GM21390 (cell line): ENCODE data around the gene THRB.

Source experiments
- ATAC-seq: cut with Tn5 transposase; IDR thresholded peaks from one replicate; pipeline ENCODE4 v1.9.1; 2021; ENCODE audit not compliant: unreplicated experiment

The THRB gene

DNA sequence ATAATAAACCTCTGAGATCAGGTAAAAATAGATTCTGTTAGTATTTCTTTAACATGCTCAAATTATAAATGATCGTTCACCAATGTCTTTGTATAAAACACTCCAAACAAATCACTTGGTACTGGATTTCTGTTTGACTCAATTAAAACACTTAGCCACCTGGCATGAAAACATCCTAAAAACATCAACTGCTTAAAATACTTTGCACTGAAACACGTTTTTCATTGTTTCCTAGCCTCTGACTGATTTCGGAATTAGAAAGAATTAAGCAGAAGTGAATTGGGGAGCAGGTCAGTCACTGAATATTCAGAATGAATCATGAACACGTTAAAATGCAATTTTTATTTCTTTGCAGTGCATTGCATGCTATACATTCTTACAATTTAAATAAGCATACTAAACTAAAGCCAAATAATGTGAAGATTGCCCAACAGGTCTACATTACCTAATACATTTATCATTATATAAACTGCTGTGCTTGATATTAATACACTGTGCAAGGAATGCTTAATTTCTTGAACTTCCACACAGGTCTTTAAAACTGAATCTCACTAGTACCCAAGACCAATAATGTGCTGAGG, 1.6 kb downstream of the THRB start:
- ATAC-seq, result no peak

DNA sequence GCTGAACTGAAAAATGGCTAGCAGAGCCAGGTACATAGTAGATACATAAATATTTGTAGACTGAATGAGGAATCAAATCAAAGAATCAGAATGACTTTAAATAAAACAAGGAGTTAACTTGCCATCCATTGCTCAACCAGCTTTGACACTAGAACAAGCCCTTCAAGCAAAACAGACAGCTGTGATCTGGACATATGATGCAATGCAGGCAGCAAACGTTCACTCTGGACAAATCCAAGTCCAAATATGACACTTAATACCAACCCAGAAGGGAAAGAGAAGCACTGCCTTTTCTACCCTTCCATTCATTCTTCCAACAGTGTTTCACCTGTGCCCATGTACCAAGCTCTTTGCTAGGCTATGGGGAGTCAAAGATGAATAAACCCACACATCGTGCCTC, 4.5 kb downstream of the THRB start:
- no peak for ATAC-seq

DNA sequence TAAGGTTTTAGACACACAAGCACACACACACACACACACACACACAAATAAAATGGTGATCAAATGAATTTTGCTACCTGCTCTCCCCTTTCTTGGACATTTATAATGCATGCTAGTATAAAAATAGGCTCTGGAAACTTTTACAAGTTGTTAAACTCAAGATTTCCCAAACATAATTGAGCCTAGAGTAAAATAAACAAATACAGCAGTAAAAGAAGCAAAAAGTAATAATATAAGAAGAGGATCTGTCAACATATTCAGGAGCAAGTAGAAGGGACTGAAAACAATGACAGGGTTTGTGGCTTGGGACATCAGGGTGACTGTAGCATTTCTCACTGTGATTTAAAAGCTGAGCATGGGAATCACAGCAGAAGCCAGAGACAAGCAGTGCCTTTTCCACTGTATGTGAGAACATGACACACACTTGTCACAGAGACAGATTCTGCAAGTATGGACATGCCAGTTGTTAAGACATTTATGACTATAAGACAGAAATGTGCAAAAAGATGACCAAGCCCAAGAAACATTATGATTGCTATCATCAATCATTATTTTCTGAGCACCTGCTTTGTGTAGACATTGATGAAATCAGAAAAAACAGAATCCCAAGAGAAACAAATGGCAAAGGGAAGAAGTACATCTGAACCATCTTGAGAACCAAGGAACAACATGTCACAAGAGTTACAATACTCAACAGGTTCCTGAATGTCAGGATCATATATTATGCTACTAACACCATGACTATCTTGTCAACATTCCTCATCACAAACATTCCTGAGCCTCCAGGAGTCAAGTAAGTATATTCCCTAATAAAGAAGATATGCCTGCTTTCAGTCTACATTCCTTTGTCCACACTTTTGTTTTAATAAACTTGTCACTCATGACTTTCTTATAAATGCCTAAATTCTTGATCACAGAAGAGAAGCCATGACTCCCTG, 7.1 kb downstream of the THRB start:
- ATAC-seq, result no peak

DNA sequence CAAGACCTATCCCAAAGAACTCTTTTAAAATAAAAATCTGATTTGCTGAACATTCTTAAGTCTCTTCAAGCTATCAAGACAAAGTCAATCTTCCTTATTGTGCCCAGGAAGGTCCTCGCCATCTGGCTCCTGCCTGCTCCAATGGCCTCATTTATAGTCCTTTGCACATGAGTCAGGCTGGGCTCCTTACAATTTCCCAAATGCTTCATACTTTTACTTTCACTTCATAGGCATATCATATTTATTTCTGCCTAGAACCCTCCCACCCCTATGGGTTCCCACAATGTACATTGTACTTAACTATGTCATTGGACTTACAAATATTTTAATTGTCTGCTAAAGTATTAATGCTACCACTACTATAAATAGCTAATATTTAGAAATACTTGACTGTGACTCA, 9.1 kb downstream of the THRB start:
- no peak for ATAC-seq

DNA sequence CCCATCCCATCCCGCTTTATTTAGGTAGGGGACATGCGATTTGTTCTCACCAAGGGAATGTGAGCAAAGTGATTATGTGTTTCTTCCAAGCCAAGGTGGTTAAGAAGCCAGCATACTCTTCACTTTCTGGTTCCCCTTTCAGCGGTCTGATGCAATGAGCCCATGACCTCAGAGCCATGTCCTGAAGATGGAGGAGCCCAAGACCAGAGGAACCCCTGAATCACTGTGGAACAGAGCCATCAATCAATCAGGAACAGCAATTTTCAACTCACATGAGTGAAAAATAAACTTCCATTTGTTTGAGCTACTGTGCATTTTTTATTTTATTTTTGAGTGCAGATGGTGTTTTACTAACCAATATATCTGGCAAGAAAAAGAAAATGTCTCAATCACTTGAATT, 10.8 kb downstream of the THRB start:
- ATAC-seq, result no peak

DNA sequence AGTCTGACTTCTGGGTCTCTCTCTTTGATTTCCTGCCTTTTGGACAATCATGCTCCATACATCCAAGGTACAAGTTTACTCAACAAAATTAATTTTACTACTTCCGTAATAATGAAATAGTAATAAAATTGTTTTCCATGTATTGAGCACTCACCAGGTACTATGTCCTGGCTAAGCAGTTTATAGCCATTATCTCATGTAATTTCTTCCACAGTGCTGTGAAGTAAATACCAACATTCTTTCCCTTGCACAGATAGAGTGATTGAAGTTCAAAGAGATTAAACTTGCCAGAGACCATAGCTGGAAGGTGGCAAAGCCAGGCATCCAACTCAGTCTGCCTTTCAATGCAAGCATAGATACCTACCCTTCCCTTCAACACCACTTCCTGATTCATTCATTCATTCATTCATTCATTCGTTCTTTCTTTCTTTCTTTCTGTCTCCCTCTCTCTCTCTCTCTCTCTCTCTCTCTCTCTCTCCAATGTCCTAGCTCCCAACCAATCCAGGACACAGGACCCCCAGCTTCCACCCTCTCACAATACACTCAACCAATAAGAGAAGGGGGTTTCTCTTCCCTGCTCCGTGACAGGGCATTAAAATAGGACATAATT, 12.4 kb downstream of the THRB start:
- no peak for ATAC-seq

DNA sequence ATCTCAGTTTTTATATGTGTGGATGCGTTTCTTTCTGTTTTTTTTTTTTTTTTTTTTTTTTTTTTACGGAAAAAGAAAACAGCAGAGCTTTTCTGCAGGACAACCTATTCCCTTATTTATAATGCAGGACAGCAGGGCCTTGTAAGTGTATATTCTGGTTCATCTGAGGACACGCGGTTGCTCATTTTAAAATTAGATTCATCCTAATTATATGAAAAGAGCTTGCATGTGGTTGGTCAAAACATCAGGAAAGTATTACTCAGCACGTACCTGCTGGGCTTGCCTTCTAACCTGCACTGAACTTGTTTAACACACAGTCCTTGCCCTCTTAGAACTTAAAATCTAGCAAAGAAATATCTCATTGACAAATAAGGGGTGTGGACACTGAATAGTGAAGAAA, 13.5 kb downstream of the THRB start:
- no peak for ATAC-seq

DNA sequence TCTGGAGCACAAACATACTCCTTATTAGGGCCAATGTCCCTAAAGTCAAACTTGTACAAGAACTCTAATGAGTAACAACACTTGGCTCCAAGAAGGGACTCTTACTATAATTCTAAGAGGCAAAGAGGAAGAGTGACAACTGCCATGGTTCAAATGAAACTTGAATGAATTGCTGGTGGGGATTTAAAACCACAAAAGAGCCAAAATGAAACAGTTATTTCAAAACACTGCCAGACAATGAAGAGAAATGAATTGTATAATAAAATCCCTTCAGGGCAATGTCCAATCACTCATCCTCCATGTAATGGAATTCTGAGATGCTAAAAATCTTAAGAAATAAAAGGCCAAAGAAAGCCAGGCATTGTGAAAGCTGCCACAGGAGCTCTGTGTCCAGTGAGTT, 14.2 kb downstream of the THRB start:
- no peak for ATAC-seq

DNA sequence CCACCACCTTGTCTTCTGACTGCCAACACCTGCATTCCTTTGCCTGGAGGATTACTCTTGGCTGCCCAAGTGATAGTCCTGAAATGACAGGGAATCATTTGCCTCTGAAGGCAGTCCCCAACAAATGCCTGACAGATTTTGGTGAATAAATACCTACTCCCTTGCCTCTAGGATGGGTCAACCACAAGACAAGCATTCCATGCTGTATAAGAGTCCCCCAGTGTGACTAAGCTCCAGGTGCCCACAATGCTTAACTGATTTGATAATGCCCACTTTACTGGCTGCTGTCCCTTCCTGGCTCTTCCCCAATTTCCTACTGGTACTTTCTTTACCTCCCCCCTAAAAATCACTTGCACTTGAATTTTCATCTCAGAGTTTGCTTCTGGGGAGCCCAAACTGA, 14.8 kb downstream of the THRB start:
- no peak for ATAC-seq

DNA sequence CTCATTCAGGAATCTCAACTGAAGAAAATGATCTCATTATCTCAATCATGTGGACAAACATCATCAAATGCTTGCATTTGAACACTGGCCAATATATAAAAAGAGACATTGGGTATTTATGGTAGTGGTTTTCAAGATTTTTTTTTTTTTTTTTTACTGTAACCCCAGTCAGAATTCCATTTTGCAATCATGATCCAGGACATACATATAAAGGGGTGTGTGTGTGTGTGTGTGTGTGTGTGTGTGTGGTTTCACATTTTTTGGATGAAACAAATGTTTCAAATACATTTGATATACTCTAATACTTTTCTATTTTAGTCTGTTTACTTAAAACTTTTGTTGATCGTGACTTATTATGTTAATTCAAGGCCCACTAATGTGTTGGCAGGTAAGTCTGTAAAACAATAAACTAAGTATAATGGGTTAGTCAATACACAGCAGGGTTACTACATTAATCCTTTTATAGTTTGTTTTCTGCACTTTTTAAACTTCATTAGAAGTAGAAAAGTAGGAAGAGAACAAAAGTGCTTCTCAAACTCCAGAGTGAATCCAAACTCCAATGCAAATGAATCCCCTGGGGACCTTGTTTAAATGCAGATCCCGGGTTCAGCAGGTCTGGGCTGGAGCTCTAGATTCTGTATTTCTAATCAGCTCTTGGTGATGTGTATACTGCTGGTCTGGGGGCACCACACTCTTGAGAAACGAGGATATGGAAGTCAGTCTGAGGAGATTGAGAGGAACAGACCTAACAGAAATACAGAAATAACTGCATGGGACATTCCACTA, 17.6 kb downstream of the THRB start:
- ATAC-seq, result no peak

DNA sequence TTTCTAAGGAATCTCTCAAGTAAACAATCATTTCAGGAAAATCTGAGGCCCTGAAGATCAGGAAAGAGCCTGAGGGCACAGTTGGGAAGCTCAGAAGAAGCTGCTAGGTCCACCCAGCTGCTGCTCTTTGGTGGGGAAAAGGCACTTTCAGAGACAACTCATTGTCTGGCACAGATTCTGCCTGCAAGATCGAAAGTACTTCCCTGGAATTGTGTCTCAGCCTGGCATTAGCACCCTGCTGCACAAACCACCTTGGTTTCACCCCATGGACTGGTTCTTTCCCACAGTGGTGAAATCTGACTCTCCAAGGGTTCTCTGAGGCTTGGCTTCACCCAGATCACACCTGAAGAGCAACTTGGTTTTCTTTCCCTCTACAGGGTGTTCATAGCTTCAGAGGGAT, 18.7 kb downstream of the THRB start:
- no peak for ATAC-seq

DNA sequence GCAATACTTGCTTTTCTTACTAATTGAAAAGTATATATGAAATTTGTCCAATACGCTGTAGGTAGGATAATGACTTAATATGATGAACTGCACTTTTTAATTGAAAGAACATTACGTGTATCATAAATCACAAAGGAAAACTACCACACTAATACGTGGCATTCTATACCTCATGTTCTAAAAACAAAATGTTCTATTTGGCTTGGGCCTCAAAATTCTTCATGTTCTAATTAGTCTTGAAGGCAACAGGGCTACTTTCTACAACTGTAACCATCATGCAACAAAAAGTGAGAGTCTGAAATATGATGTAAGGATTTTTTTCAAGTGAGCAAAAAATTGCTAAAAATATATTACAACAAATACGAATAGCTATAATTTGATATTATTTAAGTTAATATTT, 19.8 kb downstream of the THRB start:
- ATAC-seq, result no peak

DNA sequence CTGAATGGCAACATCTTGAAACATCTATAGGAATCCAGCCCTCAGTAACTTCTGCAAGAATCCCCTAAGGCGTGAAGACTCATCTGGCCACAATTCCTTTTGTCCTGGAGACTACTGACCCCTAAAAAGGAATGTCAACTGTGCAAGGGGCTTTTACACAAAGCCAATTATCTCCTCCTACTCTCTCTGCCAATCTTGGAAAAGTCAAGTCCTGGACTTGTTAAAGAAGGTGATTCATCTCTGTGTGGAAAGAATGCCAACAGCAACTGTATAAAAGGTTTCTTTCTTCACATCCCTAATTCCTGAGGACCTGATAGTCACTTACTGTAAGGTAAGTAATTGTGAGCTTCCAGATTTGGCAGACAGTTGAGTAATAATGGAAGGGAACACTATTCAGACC, 22.3 kb downstream of the THRB start:
- no peak for ATAC-seq

DNA sequence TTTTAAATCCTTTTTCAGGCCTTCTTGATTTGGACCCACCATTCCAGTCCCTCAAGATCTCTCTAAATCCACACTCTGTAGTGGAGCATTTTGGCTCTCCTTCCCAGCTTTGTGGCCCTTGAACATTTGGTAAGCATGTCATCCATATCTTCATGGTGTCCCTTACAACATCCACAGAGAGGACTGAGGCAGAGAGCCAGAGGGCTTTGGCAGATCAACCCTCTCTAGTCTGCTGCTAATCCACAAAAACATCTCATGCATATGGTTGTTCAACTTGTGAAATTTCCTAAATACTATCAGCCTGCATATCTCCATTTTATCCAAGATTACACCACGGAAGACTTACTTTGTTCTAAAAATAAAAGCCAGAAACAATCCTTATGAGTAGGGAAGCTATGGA, 23.2 kb downstream of the THRB start:
- no peak for ATAC-seq

DNA sequence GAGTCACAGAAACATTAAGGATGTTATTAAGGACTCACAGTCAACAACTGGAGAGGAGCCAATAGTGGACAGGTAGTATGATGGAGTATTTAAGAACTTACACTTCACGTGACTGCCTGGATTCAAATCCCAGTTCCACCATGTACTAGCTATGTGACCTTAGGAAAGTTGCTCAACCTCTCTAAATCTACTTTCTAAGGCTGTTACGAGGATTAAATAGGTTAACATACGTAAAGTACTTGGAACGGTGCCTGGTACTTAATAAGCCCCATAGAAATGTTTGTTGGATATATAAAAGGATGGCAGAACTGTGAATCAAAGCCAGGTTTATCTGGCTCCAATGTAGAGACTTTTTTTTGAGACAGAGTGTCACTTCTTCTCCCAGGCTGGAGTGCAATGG, 24.4 kb downstream of the THRB start:
- no peak for ATAC-seq

DNA sequence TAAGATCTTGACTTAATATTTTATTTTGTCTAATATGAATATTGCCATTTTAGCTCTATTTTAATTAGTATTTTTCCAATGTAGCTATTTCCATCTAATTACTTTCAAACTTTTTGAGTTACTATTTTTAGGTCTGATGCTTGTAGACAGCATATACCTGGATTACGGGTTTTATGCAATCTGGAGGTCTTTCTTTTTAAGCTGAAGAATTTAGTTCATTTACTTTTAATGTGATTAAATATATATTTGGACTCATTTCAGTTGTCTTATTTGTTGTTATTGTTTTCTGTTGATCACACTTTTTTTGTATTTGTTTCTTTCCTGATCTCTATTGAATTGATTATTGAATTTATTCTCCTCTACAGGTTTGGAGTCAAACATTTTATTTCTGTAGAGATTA, 30.3 kb downstream of the THRB start:
- no peak for ATAC-seq

DNA sequence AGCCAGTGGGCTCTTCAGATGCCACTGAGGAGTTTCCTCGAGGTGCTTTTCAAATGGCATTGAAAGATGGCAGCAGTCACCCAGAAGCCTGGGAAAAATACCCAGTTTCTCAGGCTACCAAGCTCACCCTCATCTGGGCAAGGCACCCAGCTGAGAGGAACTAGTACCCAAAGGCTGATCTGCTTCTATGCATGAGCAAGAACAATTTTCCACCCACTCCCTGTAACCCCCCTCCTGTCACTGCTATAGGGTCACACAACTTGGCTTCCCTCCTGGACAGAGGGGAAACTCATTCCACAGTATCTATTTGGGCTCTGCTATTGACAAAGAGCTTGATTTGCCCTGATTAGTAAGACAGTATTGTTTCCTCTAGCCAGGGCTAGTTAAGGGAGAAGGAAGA, 31.9 kb downstream of the THRB start:
- no peak for ATAC-seq

DNA sequence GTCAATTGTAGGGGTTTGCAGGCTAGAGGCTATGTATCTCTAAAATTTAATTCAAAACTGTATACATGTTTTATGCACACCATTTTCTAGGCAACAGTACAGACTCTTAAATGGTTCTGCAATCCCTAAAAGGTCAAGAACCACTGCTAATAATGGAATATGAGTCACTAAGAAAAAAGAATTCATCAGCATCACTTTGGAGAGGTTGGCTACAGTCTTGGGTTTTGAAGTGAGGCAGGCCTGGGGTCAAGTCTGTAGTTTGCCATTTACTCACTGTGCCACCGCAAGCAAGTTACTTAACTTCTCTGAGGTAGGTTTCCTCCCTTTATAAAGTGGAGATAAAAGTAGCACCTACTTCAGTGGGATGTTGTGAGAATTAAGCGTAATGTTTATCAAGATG, 33.7 kb downstream of the THRB start:
- no peak for ATAC-seq

DNA sequence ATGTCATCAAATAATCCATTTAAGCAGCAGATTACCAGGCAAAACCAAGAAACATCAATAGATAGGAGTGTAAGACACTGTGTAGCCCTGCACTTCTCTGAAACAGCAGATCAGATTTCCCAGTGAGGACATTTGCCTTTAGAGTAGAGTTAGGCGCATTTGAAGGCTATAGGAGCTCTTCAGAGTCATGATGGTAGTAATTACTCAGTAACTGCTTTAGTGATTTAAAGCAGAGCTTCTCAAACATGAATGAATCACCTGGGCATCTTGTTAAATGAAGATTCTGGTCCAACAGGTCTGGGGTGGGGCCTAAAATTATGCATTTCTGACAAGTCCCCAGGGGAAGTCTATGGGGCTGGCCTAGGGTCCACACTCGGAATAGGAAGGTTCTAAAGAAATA, 36.9 kb downstream of the THRB start:
- ATAC-seq, result no peak

DNA sequence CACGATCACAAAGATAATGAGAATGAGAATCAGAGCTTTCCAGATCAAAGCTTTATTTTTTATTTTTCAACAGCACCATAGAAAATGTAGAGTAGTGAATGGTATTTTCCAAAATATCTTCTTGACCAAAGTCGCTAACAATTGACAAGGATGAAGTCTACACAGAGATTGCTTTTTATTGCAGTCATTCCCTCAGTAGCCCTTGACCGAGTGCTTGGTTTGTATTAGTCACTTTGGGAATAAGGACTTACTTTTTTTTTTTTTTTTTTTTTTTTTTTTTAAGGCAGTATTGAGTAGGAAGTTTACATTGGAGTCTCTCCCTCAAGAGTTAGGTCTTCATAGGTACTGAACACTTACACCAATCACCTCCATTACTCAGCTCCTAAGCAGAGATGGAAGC, 39.8 kb downstream of the THRB start:
- ATAC-seq, result no peak

DNA sequence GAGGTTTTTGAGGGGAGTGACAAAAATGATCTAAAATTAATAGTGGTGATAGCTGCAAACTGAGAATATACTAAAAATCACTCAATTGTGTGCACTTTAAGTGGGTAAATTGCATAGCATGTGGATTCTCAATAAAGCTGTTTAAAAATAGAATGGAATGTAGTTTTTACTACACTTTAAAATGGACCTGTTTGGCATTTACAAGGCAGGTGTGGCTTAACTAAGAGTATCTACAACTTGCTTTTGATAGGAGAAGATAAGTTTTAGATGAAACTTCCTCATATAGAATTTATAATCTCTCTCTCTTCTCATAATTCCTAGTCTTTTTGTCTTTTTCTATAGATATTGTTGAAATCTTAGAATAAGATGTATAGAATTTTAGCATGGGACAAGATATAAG, 40.3 kb downstream of the THRB start:
- ATAC-seq, result no peak
